NCI-H1417 (cell line): ENCODE results near the gene DRD5.

Source experiments
- DNase-seq, 3 experiments: peaks; one replicate each; lab custom pipeline; 2025; lab: John Stamatoyannopoulos, UW

DRD5 gene

GRCh38 chr4:9816285-9816684 is 34.9 kb downstream of the DRD5 start:
- DNase-seq = no peak

- DNase-seq = no peak
These were observed 38.9 kb downstream of the DRD5 start for GRCh38 chr4:9820343-9820742.

- DNase-seq = peak in 1 of 3 experiments; percentile 78
These were observed 43.6 kb downstream of the DRD5 start for GRCh38 chr4:9825049-9825448.

- no peak for DNase-seq
These were observed 45.1 kb downstream of the DRD5 start for GRCh38 chr4:9826551-9826950.

GRCh38 chr4:9832640-9833039 is 51.2 kb downstream of the DRD5 start:
- peak in 2 of 3 experiments; percentile 50 to 72 for DNase-seq

- DNase-seq = no peak
These were observed 52.0 kb downstream of the DRD5 start for GRCh38 chr4:9833421-9833820.
